Measurements from ENCODE around the gene LRRC47.
"Not testable (repeated sequence)": the region's sequence is repeated elsewhere in the genome, so short reads cannot be mapped to it uniquely, and the experiment has no call there.

Gene LRRC47

GRCh38 chr1:3756394-3756793, 39.9 kb downstream of the LRRC47 start:
- no peak for TF ChIP-seq CTCF (IDR thresholded peaks at IDR 0.05; ENCODE audit: insufficient read depth, low read depth, low read length, missing control alignments)
- H3K4me3 ChIP-seq (ENCODE audit: low read depth, low read length), result no peak overlapping the region
- no peak for DNase-seq (ENCODE audit: low read depth)

- TF ChIP-seq CTCF (IDR thresholded peaks at IDR 0.05; ENCODE audit: insufficient read depth, low read depth, low read length, missing control alignments), result no peak
- no peak overlapping the region for H3K4me3 ChIP-seq (ENCODE audit: low read depth, low read length)
- DNase-seq (ENCODE audit: low read depth), result no peak
These were observed 42.4 kb downstream of the LRRC47 start for GRCh38 chr1:3753656-3754454.

- DNase-seq (ENCODE audit: low read depth), result no peak
- no peak for TF ChIP-seq CTCF (IDR thresholded peaks at IDR 0.05; ENCODE audit: insufficient read depth, low read depth, low read length, missing control alignments)
- no peak within 1 kb of the TSS for H3K4me3 ChIP-seq (ENCODE audit: low read depth, low read length)
These were observed 43.8 kb downstream of the LRRC47 start, which contains the start of gene CCDC27 for GRCh38 chr1:3752400-3752945. Gene CCDC27, plus strand, starts transcription at chr1:3752450. Its CDS starts 32 bp downstream, at chr1:3752482.

- DNase-seq (ENCODE audit: low read depth), result no peak
- TF ChIP-seq CTCF (IDR thresholded peaks at IDR 0.05; ENCODE audit: insufficient read depth, low read depth, low read length, missing control alignments), result no peak
- no peak overlapping the region for H3K4me3 ChIP-seq (ENCODE audit: low read depth, low read length)
These were observed 45.6 kb downstream of the LRRC47 start for GRCh38 chr1:3750741-3751140.

GRCh38 chr1:3749512-3749911, 46.8 kb downstream of the LRRC47 start:
- TF ChIP-seq CTCF (IDR thresholded peaks at IDR 0.05; ENCODE audit: insufficient read depth, low read depth, low read length, missing control alignments), result no peak
- no peak for DNase-seq (ENCODE audit: low read depth)
- H3K4me3 ChIP-seq (ENCODE audit: low read depth, low read length), result no peak overlapping the region

- not testable (repeated sequence) for DNase-seq (ENCODE audit: low read depth); H3K4me3 ChIP-seq (ENCODE audit: low read depth, low read length)
These were observed 47.9 kb downstream of the LRRC47 start for GRCh38 chr1:3748316-3748900.

- H3K4me3 ChIP-seq (ENCODE audit: low read depth, low read length), result peak overlapping the region; percentile 67
- DNase-seq (ENCODE audit: low read depth), result no peak
- TF ChIP-seq CTCF (IDR thresholded peaks at IDR 0.05; ENCODE audit: insufficient read depth, low read depth, low read length, missing control alignments), result no peak
These were observed 48.4 kb downstream of the LRRC47 start for GRCh38 chr1:3747903-3748302.
